PC-3 (cell line): ENCODE measurements around the gene PXK. TPM values are rescaled to one million over a fixed set of nuclear protein-coding genes. Genes with fewer than 3 reads are reported as not detected.

ENCODE experiments used
- ATAC-seq: fragments of 200-7000 bp; cut with Tn5 transposase; 2 replicates; pipeline ENCODE4 v1.9.1; 2020; ENCODE audit warnings: mild to moderate bottlenecking, moderate library complexity
- BruUV-seq: library from RNA; stranded (reverse); fragments of 400-500 nt; replicated peaks from 2 replicates; lab custom pipeline; 2021; lab: Mats Ljungman, UMichigan
- CTCF ChIA-PET: fragments of 300-600 bp; sonication (Branson Sonifier 250); formaldehyde crosslinking; loops from one replicate; lab custom pipeline; 2022; ENCODE audit warnings: antibody characterized with exemption; lab: Charles Lee
- POLR2A ChIA-PET: fragments of 300-600 bp; sonication (Branson Sonifier 250); formaldehyde crosslinking; loops from one replicate; lab custom pipeline; 2022; ENCODE audit warnings: antibody characterized with exemption; ENCODE audit not compliant: unreplicated experiment; lab: Charles Lee
- DNase-seq: peaks from one replicate; pipeline ENCODE4 v3.0.0-alpha.2; 2015
- H2AFZ ChIP-seq: fragments of 300-600 bp; sonication (generic); 2 replicates; pipeline ENCODE4 v1.6.0; 2016; ENCODE audit warnings: antibody characterized with exemption, low read length
- H3F3A ChIP-seq: fragments of 300-600 bp; sonication (generic); one replicate; pipeline ENCODE4 v1.6.0; 2017; ENCODE audit warnings: antibody characterized with exemption, low read length, control low read depth, mild to moderate bottlenecking; ENCODE audit not compliant: unreplicated experiment
- H3K27ac ChIP-seq: fragments of 300-600 bp; sonication (generic); 2 replicates; pipeline ENCODE4 v1.5.1; 2016; ENCODE audit warnings: mild to moderate bottlenecking, low read length
- H3K27me3 ChIP-seq: fragments of 300-600 bp; sonication (generic); 2 replicates; pipeline ENCODE4 v1.6.1; 2016; ENCODE audit warnings: low read length, mixed read lengths
- H3K36me3 ChIP-seq: fragments of 300-600 bp; sonication (generic); 2 replicates; pipeline ENCODE4 v1.6.1; 2016; ENCODE audit warnings: low read depth, mixed run types, low read length, mixed read lengths
- H3K4me1 ChIP-seq: fragments of 300-600 bp; sonication (generic); 2 replicates; pipeline ENCODE4 v1.5.1; 2016; ENCODE audit warnings: low read length; ENCODE audit not compliant: insufficient read depth
- H3K4me2 ChIP-seq: fragments of 300-600 bp; sonication (generic); 2 replicates; pipeline ENCODE4 v1.6.0; 2016; ENCODE audit warnings: low read length
- H3K4me3 ChIP-seq: fragments of 300-600 bp; sonication (generic); 2 replicates; pipeline ENCODE4 v1.5.1; 2016; ENCODE audit warnings: mild to moderate bottlenecking, low read length, mixed read lengths
- H3K79me2 ChIP-seq: fragments of 300-600 bp; sonication (generic); 2 replicates; pipeline ENCODE4 v1.6.1; 2017; ENCODE audit warnings: low read length, mixed read lengths
- H3K9ac ChIP-seq: fragments of 300-600 bp; sonication (generic); 2 replicates; pipeline ENCODE4 v1.6.0; 2016; ENCODE audit warnings: mild to moderate bottlenecking, low read length
- H3K9me2 ChIP-seq: fragments of 300-600 bp; sonication (generic); replicated peaks from 2 replicates; pipeline ENCODE4 v1.6.1; 2016; ENCODE audit warnings: mixed run types, low read length, mixed read lengths
- H3K9me3 ChIP-seq: fragments of 300-600 bp; sonication (generic); 2 replicates; pipeline ENCODE4 v1.6.1; 2016; ENCODE audit warnings: low read length, mixed read lengths
- H4K20me1 ChIP-seq: fragments of 300-600 bp; sonication (generic); 2 replicates; pipeline ENCODE4 v1.6.1; 2016; ENCODE audit warnings: low read length, mixed read lengths
- EZH2 ChIP-seq: fragments of 300-600 bp; sonication (generic); IDR thresholded peaks from one replicate; pipeline ENCODE4 v1.6.1; 2017; ENCODE audit warnings: antibody characterized with exemption, mild to moderate bottlenecking, low read length; ENCODE audit not compliant: unreplicated experiment
- EZH2phosphoT487 ChIP-seq: fragments of 300-600 bp; sonication (generic); IDR thresholded peaks from 2 replicates; pipeline ENCODE4 v1.6.1; 2018; ENCODE audit warnings: mild to moderate bottlenecking, antibody characterized with exemption, low read length, borderline replicate concordance
- intact Hi-C: fragments of 100-400 bp; cut with micrococcal nuclease; formaldehyde crosslinking; loops from 2 replicates; pipeline ENCODE4 v1.9.0; 2023
- total RNA-seq: library from RNA; depleted of rRNA; stranded (reverse); fragments of >200 nt; gene quantifications from 2 replicates; pipeline ENCODE4 v1.2.3, GENCODE V29; 2014
- TF ChIP-seq, protein P1 (sequence below): fragments of 300-600 bp; sonication (generic); conservative IDR thresholded peaks from 2 replicates; pipeline ENCODE4 v1.5.1; 2017; ENCODE audit warnings: antibody characterized with exemption, low read depth, mild to moderate bottlenecking, low read length

The PXK gene
- total RNA-seq, 1 experiment from 2014 or later, result 14.5 TPM

DNA sequence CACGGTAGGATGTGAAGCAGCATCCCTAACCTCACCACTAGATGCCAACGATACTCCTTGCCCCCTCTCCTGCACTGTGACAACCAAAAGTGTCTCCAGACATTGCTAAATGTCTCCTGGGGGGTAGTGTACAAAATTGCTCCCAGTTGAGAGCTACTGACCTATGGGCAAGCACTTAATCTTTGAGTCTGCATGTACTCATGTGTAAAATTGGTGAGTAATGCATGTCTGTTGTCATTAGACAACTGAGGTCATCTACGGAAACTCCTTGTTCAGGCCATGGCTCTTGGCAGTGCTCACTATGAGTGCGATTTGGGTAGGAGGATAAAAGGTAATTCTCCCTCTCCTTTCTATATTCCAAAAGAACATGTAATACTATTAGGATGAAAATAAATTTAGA, 71.7 kb downstream of the PXK start:
- CTCF ChIA-PET, result interaction anchor here (0.7 kb wide), 1 partner anchor 1245 kb away, joined by 3 read pairs; no protein-coding TSS in a partner anchor
- Histone ChIP-seq H3K27ac (peak overlapping the region; percentile 62), H3K4me2 (peak overlapping the region; percentile 19; the same call in 1 of the 2 replicates), H2AFZ (no peak overlapping the region), H3K4me1 (peaks cover 16% of the 10 kb centered on the region), H3F3A (no peaks in the 10 kb centered on the region), H3K36me3 (peaks cover 2% of the 10 kb centered on the region; the same call in 1 of the 2 replicates), H3K79me2 (no peaks in the 10 kb centered on the region), H3K9ac (peak overlapping the region; percentile 36), H3K27me3 (no peaks in the 10 kb centered on the region), H4K20me1 (no peaks in the 10 kb centered on the region), H3K9me2 (no peaks in the 10 kb centered on the region), H3K4me3 (no peak overlapping the region), H3K9me3 (no peaks in the 10 kb centered on the region)
- intact Hi-C loops, result loop anchor here (1.0 to 2.0 kb wide), 2 partner anchors 16 to 28 kb away; partner anchors contain the start of gene PDHB
- ATAC-seq (peak; percentile 100), DNase-seq (peak; percentile 88)
- POLR2A ChIA-PET, result interaction anchor here (0.6 kb wide), 1 partner anchor 57 kb away, joined by 11 read pairs; no protein-coding TSS in a partner anchor
- no TSS peak for BruUV-seq
- TF ChIP-seq, protein P1, sequence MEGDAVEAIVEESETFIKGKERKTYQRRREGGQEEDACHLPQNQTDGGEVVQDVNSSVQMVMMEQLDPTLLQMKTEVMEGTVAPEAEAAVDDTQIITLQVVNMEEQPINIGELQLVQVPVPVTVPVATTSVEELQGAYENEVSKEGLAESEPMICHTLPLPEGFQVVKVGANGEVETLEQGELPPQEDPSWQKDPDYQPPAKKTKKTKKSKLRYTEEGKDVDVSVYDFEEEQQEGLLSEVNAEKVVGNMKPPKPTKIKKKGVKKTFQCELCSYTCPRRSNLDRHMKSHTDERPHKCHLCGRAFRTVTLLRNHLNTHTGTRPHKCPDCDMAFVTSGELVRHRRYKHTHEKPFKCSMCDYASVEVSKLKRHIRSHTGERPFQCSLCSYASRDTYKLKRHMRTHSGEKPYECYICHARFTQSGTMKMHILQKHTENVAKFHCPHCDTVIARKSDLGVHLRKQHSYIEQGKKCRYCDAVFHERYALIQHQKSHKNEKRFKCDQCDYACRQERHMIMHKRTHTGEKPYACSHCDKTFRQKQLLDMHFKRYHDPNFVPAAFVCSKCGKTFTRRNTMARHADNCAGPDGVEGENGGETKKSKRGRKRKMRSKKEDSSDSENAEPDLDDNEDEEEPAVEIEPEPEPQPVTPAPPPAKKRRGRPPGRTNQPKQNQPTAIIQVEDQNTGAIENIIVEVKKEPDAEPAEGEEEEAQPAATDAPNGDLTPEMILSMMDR, result no peak

DNA sequence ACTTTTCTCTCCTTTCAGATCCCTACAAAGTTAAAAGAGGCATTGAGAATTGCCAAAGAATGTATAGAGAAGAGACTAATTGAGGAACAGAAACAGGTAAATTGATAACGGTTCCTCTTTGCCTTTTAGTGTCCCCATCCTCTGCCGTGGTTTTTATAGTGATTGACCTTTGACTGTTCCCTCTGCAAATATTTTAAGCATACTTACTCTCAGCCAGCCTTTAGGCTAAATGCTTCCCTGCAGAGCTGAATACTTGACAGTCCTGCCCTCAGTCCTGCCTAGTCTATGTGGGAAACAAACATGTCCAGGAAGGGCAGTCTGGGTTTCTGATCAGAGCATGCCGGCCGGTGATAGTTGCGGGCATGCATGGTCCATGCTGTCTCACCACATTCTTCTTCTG, 76.2 kb downstream of the PXK start:
- ATAC-seq (no peak), DNase-seq (no peak)
- H3K9ac ChIP-seq, result no peak overlapping the region
- H3K79me2 ChIP-seq, result no peaks in the 10 kb centered on the region
- no peak for TF ChIP-seq EZH2phosphoT487
- TF ChIP-seq EZH2, result no peak
- TF ChIP-seq, protein P1, result no peak
- no peaks in the 10 kb centered on the region for H4K20me1 ChIP-seq
- BruUV-seq, result no TSS peak
- peaks cover 11% of the 10 kb centered on the region for H3K4me1 ChIP-seq
- H3K27ac ChIP-seq, result no peak overlapping the region
- no peaks in the 10 kb centered on the region for H3F3A ChIP-seq
- ChIA-PET POLR2A (no interaction called here), CTCF (no interaction called here)
- H3K36me3 ChIP-seq, result peaks cover 2% of the 10 kb centered on the region; the same call in 1 of the 2 replicates
- H2AFZ ChIP-seq, result no peak overlapping the region
- no peaks in the 10 kb centered on the region for H3K9me3 ChIP-seq
- H3K9me2 ChIP-seq, result no peaks in the 10 kb centered on the region
- no peak overlapping the region for H3K4me3 ChIP-seq
- H3K27me3 ChIP-seq, result no peaks in the 10 kb centered on the region
- intact Hi-C loops, result no loop called here
- no peak overlapping the region for H3K4me2 ChIP-seq

DNA sequence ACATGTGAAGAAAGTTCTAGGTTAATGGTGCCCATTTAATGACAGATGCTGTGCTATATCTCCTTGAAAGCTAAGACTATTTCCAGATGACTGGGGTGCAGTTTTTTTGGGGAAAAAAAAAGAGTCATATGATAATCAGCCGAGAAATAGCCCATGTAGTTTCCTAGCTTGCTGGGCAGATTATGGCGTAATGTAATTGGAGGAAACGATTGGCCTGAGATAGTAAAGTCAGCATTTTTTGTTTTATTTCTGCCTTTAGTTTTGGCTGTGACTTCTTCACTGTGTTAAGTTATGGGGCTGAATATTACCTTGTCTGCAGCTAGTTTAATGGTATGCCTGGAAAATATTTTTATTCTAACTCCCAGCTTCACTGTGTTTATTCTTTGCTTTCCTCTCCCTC, 77.0 kb downstream of the PXK start:
- ChIA-PET CTCF (interaction anchor here (1.0 kb wide), 1 partner anchor 76 kb away, joined by 4 read pairs; no protein-coding TSS in a partner anchor), POLR2A (no interaction called here)
- Histone ChIP-seq H3K4me2 (no peak overlapping the region), H3K9ac (no peak overlapping the region), H3K36me3 (peaks cover 2% of the 10 kb centered on the region; the same call in 1 of the 2 replicates), H3K9me2 (no peaks in the 10 kb centered on the region), H3K9me3 (no peaks in the 10 kb centered on the region), H3K79me2 (no peaks in the 10 kb centered on the region), H3K4me1 (peaks cover 7% of the 10 kb centered on the region), H3K27me3 (no peaks in the 10 kb centered on the region), H3K27ac (no peak overlapping the region), H4K20me1 (no peaks in the 10 kb centered on the region), H2AFZ (no peak overlapping the region), H3F3A (no peaks in the 10 kb centered on the region), H3K4me3 (no peak overlapping the region)
- ATAC-seq (no peak), DNase-seq (no peak)
- TF ChIP-seq EZH2phosphoT487 (no peak), EZH2 (no peak)
- TF ChIP-seq, protein P1, result no peak
- intact Hi-C loops, result loop anchor here (10.0 kb wide), 1 partner anchor 225 kb away; no protein-coding TSS in a partner anchor
- BruUV-seq, result no TSS peak
